Measurements from ENCODE around the gene LEF1.
"Not testable (repeated sequence)": the region's sequence is repeated elsewhere in the genome, so short reads cannot be mapped to it uniquely, and the experiment has no call there.

The LEF1 gene

DNA sequence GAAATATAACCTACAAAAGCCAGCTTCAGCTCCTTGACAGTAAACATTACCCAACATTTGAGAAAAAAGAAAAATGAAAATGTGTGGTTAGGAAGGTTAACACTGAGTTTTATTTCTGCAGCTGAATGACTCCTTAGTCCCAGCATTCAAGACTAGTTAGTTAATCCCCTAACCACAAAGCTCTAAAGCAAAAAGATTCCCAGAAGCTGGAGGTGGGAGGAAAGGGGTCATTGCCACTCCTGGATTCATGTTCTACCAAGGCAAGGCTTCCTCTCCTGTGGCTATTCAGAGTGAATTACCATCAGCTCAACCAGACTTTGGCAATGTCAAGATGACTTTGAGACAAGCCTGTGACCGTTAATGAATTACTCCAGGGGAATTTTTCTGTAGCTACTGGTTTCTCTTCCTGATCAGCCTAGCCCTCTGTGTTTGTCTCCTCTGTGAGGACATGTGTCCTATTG is 115.5 kb downstream of the LEF1 start:
- WGBS, 2 experiments = 93 to 96% methylated on average over 1 of the region's 1 CpG
- Histone ChIP-seq H3K4me1 (ENCODE audit: control insufficient read depth, insufficient read depth, low read length) (no peaks in the 10 kb centered on the region), H3K9me3 (ENCODE audit: control insufficient read depth, low read length) (no peaks in the 10 kb centered on the region), H3K27ac (ENCODE audit: insufficient read depth, low read depth, low read length, poor library complexity, severe bottlenecking) (no peak overlapping the region), H3K27me3 (ENCODE audit: control insufficient read depth, insufficient read depth, low read length, poor library complexity, severe bottlenecking) (no peaks in the 10 kb centered on the region), H3K36me3 (ENCODE audit: control insufficient read depth, insufficient read depth, low read length) (peaks cover 4% of the 10 kb centered on the region), H3K4me3 (ENCODE audit: insufficient read depth, low read depth, low read length) (no peak overlapping the region)

DNA sequence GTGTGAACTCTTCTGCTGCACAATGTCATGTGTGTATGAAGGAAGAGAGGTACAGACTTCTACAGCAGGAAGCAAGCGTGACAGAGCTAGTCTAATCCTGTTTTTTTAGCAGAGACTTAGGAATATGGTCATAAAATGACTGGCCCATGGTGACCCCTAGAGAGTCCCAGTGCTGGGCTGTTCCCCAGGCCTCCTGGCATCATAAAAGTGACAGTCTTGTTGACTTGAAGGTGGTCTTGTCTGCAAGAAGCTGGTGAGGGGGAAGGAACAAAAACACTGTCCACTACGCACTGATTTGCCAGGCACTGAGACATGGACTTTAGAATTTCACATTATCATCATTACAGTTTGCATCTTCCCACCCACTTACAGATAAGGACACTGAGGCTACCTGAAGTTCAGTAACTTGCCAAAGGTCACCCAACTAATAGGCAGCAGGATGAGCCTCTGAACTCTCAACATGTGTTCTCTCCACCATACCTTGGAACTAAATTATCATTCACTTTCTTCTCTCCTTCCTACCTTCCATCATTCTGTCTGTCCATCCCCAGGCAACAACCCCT is 116.1 kb downstream of the LEF1 start:
- Histone ChIP-seq H3K9me3 (ENCODE audit: control insufficient read depth, low read length) (no peaks in the 10 kb centered on the region), H3K36me3 (ENCODE audit: control insufficient read depth, insufficient read depth, low read length) (peaks cover 4% of the 10 kb centered on the region), H3K27ac (ENCODE audit: insufficient read depth, low read depth, low read length, poor library complexity, severe bottlenecking) (no peak overlapping the region), H3K27me3 (ENCODE audit: control insufficient read depth, insufficient read depth, low read length, poor library complexity, severe bottlenecking) (no peaks in the 10 kb centered on the region), H3K4me1 (ENCODE audit: control insufficient read depth, insufficient read depth, low read length) (no peaks in the 10 kb centered on the region), H3K4me3 (ENCODE audit: insufficient read depth, low read depth, low read length) (no peak overlapping the region)
- 94 to 96% methylated on average over 2 of the region's 2 CpGs for WGBS, 2 experiments

DNA sequence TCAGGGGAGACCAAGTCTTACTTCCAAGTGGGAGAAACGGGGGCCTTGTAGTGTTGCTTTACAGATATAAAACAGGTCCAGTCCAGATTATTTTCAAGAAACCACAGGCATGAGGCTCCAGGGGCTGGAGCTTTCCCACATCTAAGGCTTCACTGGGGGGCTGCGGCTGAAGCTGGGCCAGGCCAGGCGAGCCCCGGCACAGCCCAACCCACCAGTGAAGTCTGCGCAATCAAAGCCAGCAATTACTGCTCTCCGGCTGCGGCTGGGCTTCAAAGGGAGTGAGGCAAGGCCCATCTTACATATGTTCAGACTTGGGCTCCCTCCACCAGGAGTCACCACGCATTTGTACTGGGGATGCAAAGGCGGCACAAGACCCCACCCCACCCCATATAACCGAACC is 117.4 kb downstream of the LEF1 start:
- Histone ChIP-seq H3K27me3 (ENCODE audit: control insufficient read depth, insufficient read depth, low read length, poor library complexity, severe bottlenecking) (no peaks in the 10 kb centered on the region), H3K36me3 (ENCODE audit: control insufficient read depth, insufficient read depth, low read length) (peaks cover 7% of the 10 kb centered on the region), H3K4me3 (ENCODE audit: insufficient read depth, low read depth, low read length) (no peak overlapping the region), H3K27ac (ENCODE audit: insufficient read depth, low read depth, low read length, poor library complexity, severe bottlenecking) (no peak overlapping the region), H3K9me3 (ENCODE audit: control insufficient read depth, low read length) (no peaks in the 10 kb centered on the region), H3K4me1 (ENCODE audit: control insufficient read depth, insufficient read depth, low read length) (no peaks in the 10 kb centered on the region)
- 94 to 99% methylated on average over 10 of the region's 10 CpGs for WGBS, 2 experiments

DNA sequence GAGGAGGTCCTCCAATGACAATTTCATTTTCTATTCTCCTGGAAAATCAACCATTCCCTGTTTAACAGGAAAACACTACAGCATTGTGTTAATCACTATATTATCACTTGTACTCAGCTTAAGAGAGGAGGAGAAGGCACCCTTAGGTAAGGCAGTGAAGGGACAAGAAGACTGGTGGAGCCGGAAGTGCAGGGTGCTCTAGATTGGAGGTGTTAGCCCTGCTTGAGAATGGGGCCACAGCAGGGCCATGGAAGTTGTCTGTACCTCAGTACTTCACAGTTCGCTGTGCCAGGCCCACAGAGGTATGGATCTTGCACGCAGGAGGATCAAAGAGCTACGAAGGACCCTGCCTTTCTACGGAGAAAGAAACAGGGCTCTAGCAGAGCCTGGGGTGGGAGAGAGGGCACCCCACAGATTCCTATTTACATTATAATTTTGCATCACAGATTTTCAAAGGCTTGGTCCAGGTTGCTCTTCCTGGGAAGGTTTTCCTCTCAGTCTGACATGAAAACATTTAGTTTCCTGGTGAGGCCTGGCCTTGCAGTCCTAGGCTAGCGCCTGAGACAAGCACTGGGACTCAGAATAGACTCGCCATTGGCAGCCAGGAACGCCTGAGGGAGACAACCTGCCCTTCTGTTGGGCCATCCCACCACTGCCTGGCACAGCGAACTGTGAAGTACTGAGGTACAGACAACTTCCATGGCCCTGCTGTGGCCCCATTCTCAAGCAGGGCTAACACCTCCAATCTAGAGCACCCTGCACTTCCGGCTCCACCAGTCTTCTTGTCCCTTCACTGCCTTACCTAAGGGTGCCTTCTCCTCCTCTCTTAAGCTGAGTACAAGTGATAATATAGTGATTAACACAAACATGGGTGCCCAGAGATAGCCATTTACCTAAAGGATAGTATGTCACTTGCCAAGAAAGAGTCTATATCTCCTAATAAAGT is 118.3 kb downstream of the LEF1 start:
- H3K4me3 ChIP-seq (ENCODE audit: insufficient read depth, low read depth, low read length); H3K9me3 ChIP-seq (ENCODE audit: control insufficient read depth, low read length); H3K27ac ChIP-seq (ENCODE audit: insufficient read depth, low read depth, low read length, poor library complexity, severe bottlenecking); H3K4me1 ChIP-seq (ENCODE audit: control insufficient read depth, insufficient read depth, low read length); H3K36me3 ChIP-seq (ENCODE audit: control insufficient read depth, insufficient read depth, low read length); H3K27me3 ChIP-seq (ENCODE audit: control insufficient read depth, insufficient read depth, low read length, poor library complexity, severe bottlenecking): not testable (repeated sequence)
- 59 to 66% methylated on average over 8 of the region's 10 CpGs for WGBS, 2 experiments

DNA sequence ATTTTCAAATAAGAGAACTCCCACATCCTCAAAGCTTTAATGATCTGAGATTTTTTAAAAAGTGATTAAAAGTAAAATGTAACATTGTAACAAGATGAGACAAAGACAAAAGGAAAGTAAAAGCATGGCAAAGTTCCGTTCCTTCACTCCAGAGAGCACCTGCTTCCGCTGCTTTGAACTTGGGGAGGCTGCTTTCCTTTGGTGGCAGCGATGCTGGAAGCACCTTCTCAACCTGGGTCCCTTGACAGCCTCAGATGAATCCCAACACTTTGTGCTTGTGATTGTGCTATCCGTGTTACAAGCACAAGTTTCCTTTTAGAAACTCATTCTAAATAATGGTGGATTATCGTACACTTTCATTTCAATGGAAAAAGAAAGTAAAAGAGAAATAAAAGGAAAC is 119.3 kb downstream of the LEF1 start:
- Histone ChIP-seq H3K27ac (ENCODE audit: insufficient read depth, low read depth, low read length, poor library complexity, severe bottlenecking) (no peak overlapping the region), H3K4me1 (ENCODE audit: control insufficient read depth, insufficient read depth, low read length) (no peaks in the 10 kb centered on the region), H3K36me3 (ENCODE audit: control insufficient read depth, insufficient read depth, low read length) (peaks cover 7% of the 10 kb centered on the region), H3K9me3 (ENCODE audit: control insufficient read depth, low read length) (no peaks in the 10 kb centered on the region), H3K27me3 (ENCODE audit: control insufficient read depth, insufficient read depth, low read length, poor library complexity, severe bottlenecking) (no peaks in the 10 kb centered on the region), H3K4me3 (ENCODE audit: insufficient read depth, low read depth, low read length) (no peak overlapping the region)
- WGBS, 2 experiments = 95 to 96% methylated on average over 3 to 5 of the region's 5 CpGs

DNA sequence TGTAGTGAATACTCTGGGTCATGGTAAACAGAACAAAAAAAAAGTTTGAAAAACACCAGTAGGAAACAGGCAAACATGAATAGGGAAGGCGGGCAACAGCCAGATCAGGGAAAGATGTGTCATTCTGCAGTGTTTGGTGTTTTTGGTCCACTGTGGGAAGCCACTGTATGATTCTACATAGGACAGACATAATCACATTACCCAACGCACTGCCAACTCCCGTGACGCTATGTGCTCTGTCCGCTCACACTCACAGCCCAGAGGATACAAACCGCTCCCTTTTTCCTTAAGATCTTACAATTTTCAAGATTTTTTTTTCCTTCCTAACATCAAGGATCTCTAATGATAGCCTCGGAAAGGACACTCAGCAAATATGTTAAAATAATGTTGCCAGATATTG is 119.7 kb downstream of the LEF1 start:
- Histone ChIP-seq H3K9me3 (ENCODE audit: control insufficient read depth, low read length) (no peaks in the 10 kb centered on the region), H3K4me1 (ENCODE audit: control insufficient read depth, insufficient read depth, low read length) (no peaks in the 10 kb centered on the region), H3K27ac (ENCODE audit: insufficient read depth, low read depth, low read length, poor library complexity, severe bottlenecking) (no peak overlapping the region), H3K27me3 (ENCODE audit: control insufficient read depth, insufficient read depth, low read length, poor library complexity, severe bottlenecking) (no peaks in the 10 kb centered on the region), H3K4me3 (ENCODE audit: insufficient read depth, low read depth, low read length) (no peak overlapping the region), H3K36me3 (ENCODE audit: control insufficient read depth, insufficient read depth, low read length) (peaks cover 5% of the 10 kb centered on the region)
- WGBS, 2 experiments = 95 to 97% methylated on average over 6 of the region's 7 CpGs

DNA sequence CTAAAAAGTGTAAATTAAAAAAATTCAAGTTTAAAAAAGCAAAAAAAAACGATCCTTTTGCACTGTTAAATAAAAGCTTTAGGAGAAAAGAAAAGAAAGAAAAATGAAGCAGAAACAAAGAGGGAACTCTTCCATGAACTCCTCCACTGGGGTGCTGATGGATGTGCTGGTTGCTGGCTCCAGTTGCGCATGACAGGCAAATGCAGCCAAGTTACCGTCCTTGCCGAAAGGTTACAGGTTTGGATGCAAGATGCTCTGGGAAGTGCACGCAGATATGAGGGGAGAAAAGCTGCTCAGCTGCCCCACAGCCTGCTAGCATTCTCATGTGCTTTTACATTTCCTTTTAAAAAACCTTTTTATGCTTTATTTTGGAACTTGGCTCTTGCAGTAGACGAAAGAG is 120.6 kb downstream of the LEF1 start:
- peaks cover 8% of the 10 kb centered on the region for H3K4me1 ChIP-seq (ENCODE audit: control insufficient read depth, insufficient read depth, low read length)
- no peaks in the 10 kb centered on the region for H3K27me3 ChIP-seq (ENCODE audit: control insufficient read depth, insufficient read depth, low read length, poor library complexity, severe bottlenecking)
- H3K4me3 ChIP-seq (ENCODE audit: insufficient read depth, low read depth, low read length) = no peak overlapping the region
- WGBS, 2 experiments = 93 to 94% methylated on average over 6 of the region's 6 CpGs
- H3K36me3 ChIP-seq (ENCODE audit: control insufficient read depth, insufficient read depth, low read length) = peaks cover 4% of the 10 kb centered on the region
- no peaks in the 10 kb centered on the region for H3K9me3 ChIP-seq (ENCODE audit: control insufficient read depth, low read length)
- no peak overlapping the region for H3K27ac ChIP-seq (ENCODE audit: insufficient read depth, low read depth, low read length, poor library complexity, severe bottlenecking)

DNA sequence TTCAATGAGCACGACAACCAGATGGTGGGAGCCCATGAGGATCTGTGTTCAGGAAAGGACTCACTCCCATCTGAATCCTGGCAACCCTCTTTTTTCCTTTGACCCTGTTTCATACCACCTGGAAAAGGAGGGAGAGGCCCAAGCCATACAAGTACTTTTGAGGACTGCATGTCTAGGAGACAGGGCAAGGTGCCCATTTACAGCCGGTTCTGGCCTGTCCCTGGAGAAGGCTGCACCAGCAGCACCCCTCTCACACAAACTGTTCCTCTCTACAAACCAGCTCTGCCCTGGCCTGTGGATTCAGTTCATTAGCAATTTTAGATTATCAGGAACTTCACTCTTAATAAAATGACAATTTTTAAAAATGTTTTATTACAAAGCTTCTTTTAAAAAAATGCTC is 121.5 kb downstream of the LEF1 start:
- WGBS, 2 experiments = 89 to 95% methylated on average over 2 of the region's 2 CpGs
- Histone ChIP-seq H3K36me3 (ENCODE audit: control insufficient read depth, insufficient read depth, low read length) (peaks cover 4% of the 10 kb centered on the region), H3K27me3 (ENCODE audit: control insufficient read depth, insufficient read depth, low read length, poor library complexity, severe bottlenecking) (no peaks in the 10 kb centered on the region), H3K27ac (ENCODE audit: insufficient read depth, low read depth, low read length, poor library complexity, severe bottlenecking) (no peak overlapping the region), H3K4me1 (ENCODE audit: control insufficient read depth, insufficient read depth, low read length) (peaks cover 10% of the 10 kb centered on the region), H3K4me3 (ENCODE audit: insufficient read depth, low read depth, low read length) (no peak overlapping the region), H3K9me3 (ENCODE audit: control insufficient read depth, low read length) (no peaks in the 10 kb centered on the region)

DNA sequence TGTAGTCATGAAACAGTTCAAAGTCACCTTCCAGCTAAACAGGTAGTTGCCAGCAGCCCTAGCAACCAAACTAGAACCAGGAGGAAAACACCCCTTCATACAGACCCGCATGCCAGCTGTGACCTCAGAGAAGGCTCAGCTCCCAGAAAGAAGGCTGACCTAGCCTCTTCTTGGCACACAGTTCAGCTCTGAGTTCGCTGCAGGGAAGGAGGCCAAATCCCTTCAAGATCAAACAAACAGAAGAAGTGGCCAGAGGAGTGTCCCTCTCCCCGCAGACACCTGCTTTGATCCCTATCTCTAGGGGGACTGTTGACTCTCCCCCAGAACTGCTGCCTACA is 123.1 kb downstream of the LEF1 start:
- Histone ChIP-seq H3K9me3 (ENCODE audit: control insufficient read depth, low read length) (no peaks in the 10 kb centered on the region), H3K27ac (ENCODE audit: insufficient read depth, low read depth, low read length, poor library complexity, severe bottlenecking) (no peak overlapping the region), H3K27me3 (ENCODE audit: control insufficient read depth, insufficient read depth, low read length, poor library complexity, severe bottlenecking) (no peaks in the 10 kb centered on the region), H3K4me3 (ENCODE audit: insufficient read depth, low read depth, low read length) (no peak overlapping the region), H3K4me1 (ENCODE audit: control insufficient read depth, insufficient read depth, low read length) (peaks cover 10% of the 10 kb centered on the region), H3K36me3 (ENCODE audit: control insufficient read depth, insufficient read depth, low read length) (peaks cover 4% of the 10 kb centered on the region)
- 84 to 87% methylated on average over 3 of the region's 3 CpGs for WGBS, 2 experiments

DNA sequence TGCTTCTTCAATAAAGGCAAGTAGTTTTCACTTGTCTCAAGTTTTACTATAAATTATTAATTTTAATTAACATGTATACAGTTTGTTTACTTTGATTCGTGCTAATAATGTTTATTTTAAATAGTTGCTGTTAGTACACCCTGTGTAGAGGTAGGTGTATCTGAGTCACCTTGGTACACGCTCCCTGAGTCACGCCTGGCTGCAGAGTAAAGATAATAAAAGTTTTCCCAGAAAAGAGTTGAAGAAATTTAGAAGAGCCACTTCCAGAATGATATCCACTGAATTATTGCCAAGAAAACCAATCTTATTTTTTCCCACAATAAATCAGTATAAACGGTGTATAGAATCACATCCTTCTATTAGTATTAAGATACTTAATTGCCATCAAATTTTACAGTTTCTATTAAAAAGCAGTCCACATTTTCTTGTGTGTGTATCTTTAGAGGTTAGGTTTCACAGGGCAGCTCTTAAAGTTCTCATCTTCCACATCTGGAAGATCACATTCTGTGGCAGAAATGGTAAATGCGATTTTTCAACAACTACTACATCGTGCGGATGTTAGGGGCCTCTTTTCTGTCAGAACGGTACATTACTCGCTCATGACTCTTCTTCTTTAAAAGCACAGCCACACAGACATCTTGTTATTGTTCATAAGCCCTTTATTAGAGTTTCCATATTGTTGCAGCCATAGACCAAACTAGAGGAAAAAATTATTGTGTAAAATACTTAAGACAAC is 123.6 kb downstream of the LEF1 start:
- Histone ChIP-seq H3K4me1 (ENCODE audit: control insufficient read depth, insufficient read depth, low read length) (peaks cover 10% of the 10 kb centered on the region), H3K27me3 (ENCODE audit: control insufficient read depth, insufficient read depth, low read length, poor library complexity, severe bottlenecking) (no peaks in the 10 kb centered on the region), H3K4me3 (ENCODE audit: insufficient read depth, low read depth, low read length) (no peak overlapping the region), H3K27ac (ENCODE audit: insufficient read depth, low read depth, low read length, poor library complexity, severe bottlenecking) (no peak overlapping the region), H3K9me3 (ENCODE audit: control insufficient read depth, low read length) (no peaks in the 10 kb centered on the region), H3K36me3 (ENCODE audit: control insufficient read depth, insufficient read depth, low read length) (peaks cover 4% of the 10 kb centered on the region)
- WGBS, 2 experiments = 96 to 98% methylated on average over 7 to 9 of the region's 9 CpGs
